MM.1S (cell line): Measurements from ENCODE around the gene TNFRSF8.

Experiments
- CTCF ChIP-seq: fragments of 300-600 bp; sonication (generic); IDR thresholded peaks from 2 replicates; pipeline ENCODE4 v1.5.1; 2016; ENCODE audit warnings: antibody characterized with exemption, low read length, mixed read lengths
- EZH2 ChIP-seq: fragments of 300-600 bp; sonication (generic); optimal IDR thresholded peaks from 2 replicates; pipeline ENCODE3; 2017; ENCODE audit warnings: low read depth, mild to moderate bottlenecking, antibody characterized with exemption, low read length, mixed read lengths

- TF ChIP-seq CTCF, result no peak
- no peak for TF ChIP-seq EZH2
Measured at GRCh38 chr1:12052008-12052573, 11.0 kb upstream of the TNFRSF8 start.
